WI38 (cell line): Measurements from ENCODE around the gene DOK3.

Experiments used
- H3K4me3 ChIP-seq: 2 replicates; pipeline ENCODE4 v1.5.1; 2011; ENCODE audit warnings: low read depth, mild to moderate bottlenecking, control low read depth, low read length
- CTCF ChIP-seq: IDR thresholded peaks from 2 replicates; pipeline ENCODE4 v1.5.1; 2012; ENCODE audit warnings: low read depth, mild to moderate bottlenecking, control low read depth, low read length

Gene DOK3

GRCh38 chr5:177476531-177477233 lies 32.9 kb downstream of the DOK3 start:
- no peak for TF ChIP-seq CTCF
- H3K4me3 ChIP-seq = no peak overlapping the region

- H3K4me3 ChIP-seq = no peak overlapping the region
- no peak for TF ChIP-seq CTCF
Measured at GRCh38 chr5:177475563-177476427, 33.8 kb downstream of the DOK3 start.

- H3K4me3 ChIP-seq = no peak overlapping the region
- no peak for TF ChIP-seq CTCF
Measured at GRCh38 chr5:177474846-177475562, 34.6 kb downstream of the DOK3 start.

GRCh38 chr5:177474002-177474476 lies 35.6 kb downstream of the DOK3 start:
- no peak for TF ChIP-seq CTCF
- no peak overlapping the region for H3K4me3 ChIP-seq

- TF ChIP-seq CTCF = no peak
Measured at GRCh38 chr5:177473443-177474001, 36.1 kb downstream of the DOK3 start, which contains the start of gene DBN1. TSS of gene DBN1 (minus strand) at chr5:177473634. CDS start at chr5:177473521, 113 bp downstream.

GRCh38 chr5:177472460-177473442 lies 36.9 kb downstream of the DOK3 start:
- no peak for TF ChIP-seq CTCF
- peak overlapping the region; percentile 80 for H3K4me3 ChIP-seq

More at GRCh38 chr5:177473443-177474001, 36.1 kb downstream of the DOK3 start, which contains the start of gene DBN1:
- H3K4me3 ChIP-seq = peak within 1 kb of the TSS; percentile 80
